Stomach (tissue), 4 donors: ENCODE results near the gene TRAF3.

ENCODE experiments used
- POLR2A ChIP-seq, 4 donors: fragments of 450-650 bp; IDR thresholded peaks; one replicate each; pipeline ENCODE4 v1.6.1; 2016; ENCODE audit warnings: antibody characterized with exemption in 4 of 4, control low read depth in 2 of 4, mild to moderate bottlenecking in 1 of 4, moderate library complexity in 1 of 4
- TF ChIP-seq, protein P1 (sequence below), 7 experiments: fragments of 450-650 bp in 4 of 7; fragments of 200-600 bp in 3 of 7; sonication (generic) in 3 of 7; IDR thresholded peaks; one replicate each; pipeline ENCODE4 v1.5.1; 2016 to 2019; ENCODE audit warnings: antibody characterized with exemption in 7 of 7, control low read depth in 2 of 7, mild to moderate bottlenecking in 1 of 7

DNA sequence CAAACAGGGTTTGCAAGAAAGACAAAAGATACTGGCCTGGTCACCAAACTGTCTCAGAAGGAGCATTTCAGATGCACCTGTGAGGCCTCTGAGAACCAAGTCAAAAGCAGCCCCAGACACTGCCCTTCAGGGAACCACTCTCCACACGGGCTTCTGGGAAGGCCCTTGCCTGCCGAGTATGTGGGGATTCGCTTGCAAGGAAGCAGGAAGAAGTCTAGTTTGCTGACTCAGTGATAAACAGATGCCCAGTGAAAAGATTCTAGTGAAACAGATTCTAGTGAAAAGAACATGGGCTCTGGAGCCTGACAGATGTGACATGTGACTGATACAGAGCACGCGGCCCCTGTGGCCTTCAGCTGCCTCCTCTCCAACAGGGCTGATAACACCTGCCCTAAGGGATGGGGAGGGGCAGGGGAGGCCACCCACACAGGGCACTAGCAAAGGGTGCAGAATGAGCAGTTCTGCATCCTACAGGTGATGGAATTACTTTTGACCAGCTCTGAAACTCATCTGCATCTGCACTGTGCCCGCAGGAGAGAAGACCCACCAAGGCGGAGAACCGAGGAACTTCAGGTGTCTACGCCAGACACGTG, 164.3 kb downstream of the TRAF3 start:
- TF ChIP-seq, protein P1, sequence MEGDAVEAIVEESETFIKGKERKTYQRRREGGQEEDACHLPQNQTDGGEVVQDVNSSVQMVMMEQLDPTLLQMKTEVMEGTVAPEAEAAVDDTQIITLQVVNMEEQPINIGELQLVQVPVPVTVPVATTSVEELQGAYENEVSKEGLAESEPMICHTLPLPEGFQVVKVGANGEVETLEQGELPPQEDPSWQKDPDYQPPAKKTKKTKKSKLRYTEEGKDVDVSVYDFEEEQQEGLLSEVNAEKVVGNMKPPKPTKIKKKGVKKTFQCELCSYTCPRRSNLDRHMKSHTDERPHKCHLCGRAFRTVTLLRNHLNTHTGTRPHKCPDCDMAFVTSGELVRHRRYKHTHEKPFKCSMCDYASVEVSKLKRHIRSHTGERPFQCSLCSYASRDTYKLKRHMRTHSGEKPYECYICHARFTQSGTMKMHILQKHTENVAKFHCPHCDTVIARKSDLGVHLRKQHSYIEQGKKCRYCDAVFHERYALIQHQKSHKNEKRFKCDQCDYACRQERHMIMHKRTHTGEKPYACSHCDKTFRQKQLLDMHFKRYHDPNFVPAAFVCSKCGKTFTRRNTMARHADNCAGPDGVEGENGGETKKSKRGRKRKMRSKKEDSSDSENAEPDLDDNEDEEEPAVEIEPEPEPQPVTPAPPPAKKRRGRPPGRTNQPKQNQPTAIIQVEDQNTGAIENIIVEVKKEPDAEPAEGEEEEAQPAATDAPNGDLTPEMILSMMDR (IDR thresholded peaks at IDR 0.05), result no peak
- TF ChIP-seq POLR2A (IDR thresholded peaks at IDR 0.05), result no peak
